Activated CD4-positive, alpha-beta T cell treated with anti-CD3 and anti-CD28 coated beads, Interleukin-2, amount 10 ng/mL, durations not matched to agents 24 days and 14 days (primary cell): ENCODE measurements around the gene AOAH. TPM values are rescaled to one million over a fixed set of nuclear protein-coding genes. Genes with fewer than 3 reads are reported as not detected.

Experiments used
- DNase-seq: peaks from one replicate; pipeline ENCODE4 v3.0.0; 2022
- H3K27ac Mint-ChIP-seq: one replicate; pipeline ENCODE4 v1.8.0; 2022; ENCODE audit warnings: mild to moderate bottlenecking, mixed read lengths
- H3K27me3 Mint-ChIP-seq: one replicate; pipeline ENCODE4 v1.8.0; 2022; ENCODE audit warnings: mixed read lengths
- H3K36me3 Mint-ChIP-seq: one replicate; pipeline ENCODE4 v1.8.0; 2022; ENCODE audit warnings: low read depth, mild to moderate bottlenecking, mixed read lengths
- H3K4me1 Mint-ChIP-seq: one replicate; pipeline ENCODE4 v1.8.0; 2021; ENCODE audit warnings: mixed read lengths
- H3K4me3 Mint-ChIP-seq: one replicate; pipeline ENCODE4 v1.8.0; 2022; ENCODE audit warnings: mild to moderate bottlenecking, moderate library complexity, mixed read lengths
- H3K9me3 Mint-ChIP-seq: one replicate; pipeline ENCODE4 v1.8.0; 2021; ENCODE audit warnings: mixed read lengths
- intact Hi-C: fragments of 100-400 bp; cut with micrococcal nuclease; formaldehyde crosslinking; loops from one replicate; pipeline ENCODE4 v1.15.1; 2023
- total RNA-seq: library from RNA; stranded (reverse); gene quantifications from 2 replicates; pipeline ENCODE4 v1.2.3, GENCODE V29; 2022

AOAH gene
- total RNA-seq, 1 donor from 2014 or later, result 17.8 TPM

DNA sequence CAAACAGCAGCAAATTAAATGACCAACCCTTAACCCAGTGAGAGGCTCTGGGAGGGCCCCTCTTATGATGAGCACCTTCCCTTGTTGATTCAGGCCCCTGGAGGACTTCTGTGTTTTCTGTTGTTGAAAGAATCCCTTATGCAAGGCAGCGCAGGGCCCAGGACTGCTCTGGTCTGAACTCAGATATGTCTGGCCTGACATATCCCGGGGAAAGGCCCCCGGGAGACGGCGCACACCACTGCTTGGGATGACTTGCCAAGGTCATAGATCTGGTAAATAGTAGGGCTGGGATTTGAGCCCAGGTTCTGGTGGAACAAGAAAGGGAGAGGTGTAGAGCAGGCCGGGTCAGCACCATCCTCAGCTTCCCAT, 124.0 kb downstream of the AOAH start:
- no peak overlapping the region for H3K4me3 Mint-ChIP-seq
- intact Hi-C loops, result loop anchor here (2.0 to 10.0 kb wide), 5 partner anchors 17 to 585 kb away; no protein-coding TSS in a partner anchor
- H3K9me3 Mint-ChIP-seq, result no peaks in the 10 kb centered on the region
- H3K27ac Mint-ChIP-seq, result no peak overlapping the region
- no peak for DNase-seq
- peaks cover 58% of the 10 kb centered on the region for H3K4me1 Mint-ChIP-seq
- peaks cover 16% of the 10 kb centered on the region for H3K36me3 Mint-ChIP-seq
- H3K27me3 Mint-ChIP-seq, result no peaks in the 10 kb centered on the region

DNA sequence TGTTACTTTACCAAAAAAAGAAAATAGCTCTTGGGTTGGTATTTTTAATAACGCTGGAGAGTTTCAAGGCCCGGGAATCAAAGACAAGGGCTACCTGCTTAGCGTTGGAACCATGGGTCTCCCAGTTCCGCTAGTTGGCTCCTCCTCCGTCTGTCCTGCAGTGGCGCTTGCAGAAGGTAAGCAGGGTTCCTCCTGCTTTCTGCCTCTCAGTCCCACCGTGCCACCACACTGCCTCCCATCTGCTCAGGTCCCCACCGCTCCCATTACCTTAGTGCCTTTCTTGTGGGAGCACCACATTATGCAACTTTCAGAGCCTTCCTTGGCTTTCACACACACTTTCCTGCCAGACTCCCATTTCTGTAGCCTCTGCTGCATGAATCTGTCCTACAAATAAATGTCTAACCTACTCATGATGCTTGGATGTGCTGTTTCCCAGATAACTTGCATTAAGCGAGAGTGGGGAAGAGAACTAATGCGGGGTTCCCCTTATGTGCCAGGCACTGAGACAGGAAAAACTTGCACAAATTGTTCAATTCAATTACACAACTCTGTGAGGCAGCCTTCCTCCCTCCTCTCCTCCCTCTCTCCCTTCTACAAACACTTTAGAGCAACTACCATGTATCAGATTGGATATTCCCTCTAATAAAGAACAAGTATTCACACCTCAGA, 124.5 kb downstream of the AOAH start:
- Mint-ChIP-seq H3K4me3 (no peak overlapping the region), H3K27me3 (no peaks in the 10 kb centered on the region), H3K4me1 (peaks cover 56% of the 10 kb centered on the region), H3K9me3 (no peaks in the 10 kb centered on the region), H3K36me3 (peaks cover 19% of the 10 kb centered on the region), H3K27ac (no peak overlapping the region)
- intact Hi-C loops, result loop anchor here (2.0 to 10.0 kb wide), 5 partner anchors 17 to 585 kb away; no protein-coding TSS in a partner anchor
- DNase-seq, result no peak

DNA sequence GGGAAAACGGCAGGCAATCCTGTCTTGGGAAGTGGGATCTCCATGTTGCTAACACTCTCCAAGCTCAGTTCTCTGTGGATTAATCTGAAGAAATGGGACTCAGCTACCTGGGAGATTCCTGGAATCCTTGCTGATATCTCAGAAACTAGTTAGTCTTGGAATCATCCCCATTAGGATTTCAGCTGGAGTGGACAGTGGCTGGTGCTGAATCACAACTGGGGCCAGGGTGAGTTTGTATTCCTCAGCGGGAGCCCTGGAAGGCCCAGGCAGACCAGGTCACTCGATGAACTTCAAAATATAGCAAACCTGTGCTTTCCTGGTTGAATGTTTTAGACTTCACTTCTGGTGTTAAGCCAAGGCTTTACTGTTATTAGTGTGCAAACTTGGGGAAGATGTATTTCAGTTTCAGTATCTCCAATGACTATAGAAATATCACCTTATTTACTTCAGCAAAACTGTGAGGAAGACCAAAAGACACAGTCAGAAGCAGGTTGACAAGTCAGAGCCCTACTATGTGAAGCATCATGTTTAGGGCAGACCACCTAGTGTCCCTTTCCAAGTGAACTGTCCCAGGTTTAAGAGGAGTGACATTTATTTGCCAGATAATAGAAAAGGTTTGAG, 126.1 kb downstream of the AOAH start:
- no peak overlapping the region for H3K4me3 Mint-ChIP-seq
- no peaks in the 10 kb centered on the region for H3K9me3 Mint-ChIP-seq
- intact Hi-C loops, result no loop called here
- H3K27ac Mint-ChIP-seq, result peak overlapping the region; percentile 29
- no peak for DNase-seq
- H3K4me1 Mint-ChIP-seq, result peaks cover 52% of the 10 kb centered on the region
- no peaks in the 10 kb centered on the region for H3K27me3 Mint-ChIP-seq
- H3K36me3 Mint-ChIP-seq, result peaks cover 31% of the 10 kb centered on the region

DNA sequence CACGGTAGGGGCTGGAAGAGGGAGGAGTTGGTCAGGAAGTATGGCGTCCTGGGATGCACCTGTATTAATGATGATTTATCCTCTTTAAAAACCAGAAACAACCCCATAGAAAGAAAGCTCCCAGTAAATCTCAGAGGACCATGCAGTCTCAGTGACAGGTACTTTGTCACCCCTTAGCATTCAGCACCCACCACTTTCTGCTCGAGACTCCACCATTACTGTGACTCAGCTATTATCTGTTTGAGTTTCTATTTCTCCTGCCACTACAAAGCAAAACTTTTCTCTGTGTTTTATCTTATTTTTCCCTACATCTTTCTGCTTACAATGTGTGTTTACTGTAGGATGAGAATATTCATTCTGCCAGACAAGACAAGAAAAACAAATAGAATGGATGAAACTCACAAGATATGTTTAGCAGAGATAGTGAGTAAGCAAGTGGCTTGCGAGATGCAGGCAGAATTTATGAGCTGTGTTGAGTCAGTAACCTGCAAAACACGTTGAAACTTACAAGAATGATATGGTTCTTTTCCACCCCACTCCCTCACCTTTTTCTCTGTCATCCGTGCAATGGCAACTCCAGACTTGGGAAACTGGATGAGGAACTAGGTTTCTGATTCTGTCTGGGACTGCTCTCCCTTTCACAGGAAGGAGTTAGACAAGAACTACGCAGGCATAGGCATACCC, 127.1 kb downstream of the AOAH start:
- intact Hi-C loops, result no loop called here
- peaks cover 39% of the 10 kb centered on the region for H3K36me3 Mint-ChIP-seq
- H3K9me3 Mint-ChIP-seq, result no peaks in the 10 kb centered on the region
- no peak overlapping the region for H3K4me3 Mint-ChIP-seq
- H3K27ac Mint-ChIP-seq, result no peak overlapping the region
- no peak for DNase-seq
- peaks cover 42% of the 10 kb centered on the region for H3K4me1 Mint-ChIP-seq
- no peaks in the 10 kb centered on the region for H3K27me3 Mint-ChIP-seq

DNA sequence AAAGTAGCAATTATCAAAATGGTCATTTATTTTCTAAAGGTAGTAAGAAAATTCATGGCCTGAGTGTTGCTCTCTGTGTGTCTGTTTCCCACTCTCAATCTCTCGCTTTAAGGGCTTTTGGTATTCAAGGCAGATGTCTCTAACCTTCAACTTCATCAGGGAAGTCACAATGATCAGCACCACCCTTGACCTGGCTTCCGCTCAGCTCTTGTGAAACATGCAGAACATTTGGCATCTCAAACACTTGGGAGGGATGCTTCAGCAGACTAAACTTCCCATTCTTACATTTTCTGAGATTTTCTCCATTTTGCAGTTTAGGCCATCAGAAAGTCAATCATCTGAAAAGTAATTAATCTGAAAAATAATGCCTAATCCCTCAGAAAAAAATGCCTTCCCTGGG, 129.8 kb downstream of the AOAH start:
- H3K27ac Mint-ChIP-seq, result no peak overlapping the region
- H3K9me3 Mint-ChIP-seq, result no peaks in the 10 kb centered on the region
- no peak for DNase-seq
- peaks cover 39% of the 10 kb centered on the region for H3K36me3 Mint-ChIP-seq
- H3K27me3 Mint-ChIP-seq, result no peaks in the 10 kb centered on the region
- peaks cover 18% of the 10 kb centered on the region for H3K4me1 Mint-ChIP-seq
- intact Hi-C loops, result no loop called here
- H3K4me3 Mint-ChIP-seq, result no peak overlapping the region

DNA sequence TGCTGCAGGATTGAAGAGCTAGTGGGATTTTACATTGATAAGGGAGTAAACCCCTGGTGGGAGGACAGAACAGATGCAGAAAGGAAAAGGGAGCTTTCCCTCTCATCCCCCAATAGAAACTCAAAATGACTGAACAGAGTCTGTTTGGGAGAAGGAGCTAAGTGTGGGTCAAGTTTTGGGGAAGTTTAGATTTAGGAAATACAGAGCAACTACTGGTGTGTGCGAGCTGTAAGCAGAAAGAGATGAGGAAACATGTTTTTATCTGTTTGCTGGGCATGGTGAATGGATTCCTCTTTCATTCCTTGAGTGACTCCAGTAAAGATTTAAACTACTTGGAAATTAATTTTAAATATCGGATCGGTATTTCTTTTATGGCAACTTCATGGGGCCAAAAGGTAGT, 132.7 kb downstream of the AOAH start:
- DNase-seq, result no peak
- Mint-ChIP-seq H3K36me3 (peaks cover 37% of the 10 kb centered on the region), H3K27ac (no peak overlapping the region), H3K4me3 (no peak overlapping the region), H3K27me3 (no peaks in the 10 kb centered on the region), H3K4me1 (no peaks in the 10 kb centered on the region), H3K9me3 (no peaks in the 10 kb centered on the region)
- intact Hi-C loops, result no loop called here

DNA sequence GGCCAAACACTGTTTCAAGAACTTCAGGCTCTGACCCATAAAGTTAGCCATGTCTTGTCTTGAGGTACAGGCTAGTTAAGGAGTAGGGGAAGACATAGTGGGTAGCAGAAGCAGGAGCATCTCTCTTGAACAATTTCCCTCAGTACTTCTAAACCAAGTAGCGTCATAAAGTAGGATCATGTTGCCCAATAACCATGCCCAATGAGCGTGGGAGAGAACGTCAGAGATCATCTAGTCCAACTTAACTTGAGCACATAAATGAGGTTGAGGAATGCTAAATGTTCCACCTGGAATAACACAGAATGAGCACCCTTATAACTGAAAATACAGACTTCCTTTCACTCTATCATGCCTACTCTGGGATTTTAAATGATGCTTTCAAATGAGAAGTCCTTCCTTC, 134.9 kb downstream of the AOAH start:
- Mint-ChIP-seq H3K27ac (no peak overlapping the region), H3K36me3 (peaks cover 40% of the 10 kb centered on the region), H3K9me3 (no peaks in the 10 kb centered on the region), H3K27me3 (no peaks in the 10 kb centered on the region), H3K4me1 (no peaks in the 10 kb centered on the region), H3K4me3 (no peak overlapping the region)
- intact Hi-C loops, result no loop called here
- DNase-seq, result no peak

DNA sequence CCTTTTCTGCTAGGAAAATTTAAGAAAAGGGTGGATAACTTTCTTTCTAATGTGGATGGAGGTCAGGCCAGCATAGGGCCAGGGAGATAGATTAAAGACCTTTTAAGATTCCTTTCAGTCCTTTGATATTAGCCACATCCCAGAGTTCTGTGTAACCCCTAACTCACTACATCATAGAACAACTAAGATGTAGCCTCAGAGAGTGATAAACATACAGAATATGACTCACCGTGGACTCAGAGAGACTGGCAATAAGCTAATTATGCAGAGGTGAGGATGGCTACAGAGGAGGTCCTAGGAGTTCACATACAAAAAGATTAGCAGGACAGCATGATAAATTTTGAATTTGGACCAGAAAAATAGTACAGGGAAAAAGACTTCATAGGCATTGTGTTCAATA, 141.0 kb downstream of the AOAH start:
- DNase-seq, result no peak
- no peaks in the 10 kb centered on the region for H3K27me3 Mint-ChIP-seq
- peaks cover 7% of the 10 kb centered on the region for H3K4me1 Mint-ChIP-seq
- peaks cover 33% of the 10 kb centered on the region for H3K36me3 Mint-ChIP-seq
- intact Hi-C loops, result loop anchor here (2.0 kb wide), 1 partner anchor 17 kb away; no protein-coding TSS in a partner anchor
- no peak overlapping the region for H3K4me3 Mint-ChIP-seq
- peaks cover 14% of the 10 kb centered on the region for H3K9me3 Mint-ChIP-seq
- H3K27ac Mint-ChIP-seq, result no peak overlapping the region

DNA sequence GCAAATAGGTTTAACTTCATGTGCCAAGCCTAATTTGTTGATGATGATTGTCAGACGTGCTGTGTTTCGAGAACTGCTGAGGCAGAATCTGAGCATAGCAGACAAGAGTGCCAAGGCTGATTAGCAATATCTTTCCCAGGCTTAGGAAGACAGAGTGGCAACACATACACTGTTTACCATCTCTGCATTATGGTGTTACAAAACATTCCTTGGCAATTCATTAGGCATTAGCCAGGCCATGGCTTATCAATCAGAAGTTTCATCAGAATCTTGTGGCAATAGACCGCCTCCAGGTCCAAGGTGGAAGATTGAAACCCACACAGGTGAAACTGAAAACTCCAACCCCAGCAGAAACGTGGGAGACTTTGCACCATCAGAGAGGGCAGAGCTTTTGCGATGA, 148.5 kb downstream of the AOAH start:
- peaks cover 8% of the 10 kb centered on the region for H3K4me1 Mint-ChIP-seq
- intact Hi-C loops, result no loop called here
- H3K9me3 Mint-ChIP-seq, result peaks cover 10% of the 10 kb centered on the region
- H3K4me3 Mint-ChIP-seq, result no peak overlapping the region
- no peak for DNase-seq
- peaks cover 37% of the 10 kb centered on the region for H3K36me3 Mint-ChIP-seq
- no peak overlapping the region for H3K27ac Mint-ChIP-seq
- H3K27me3 Mint-ChIP-seq, result no peaks in the 10 kb centered on the region

DNA sequence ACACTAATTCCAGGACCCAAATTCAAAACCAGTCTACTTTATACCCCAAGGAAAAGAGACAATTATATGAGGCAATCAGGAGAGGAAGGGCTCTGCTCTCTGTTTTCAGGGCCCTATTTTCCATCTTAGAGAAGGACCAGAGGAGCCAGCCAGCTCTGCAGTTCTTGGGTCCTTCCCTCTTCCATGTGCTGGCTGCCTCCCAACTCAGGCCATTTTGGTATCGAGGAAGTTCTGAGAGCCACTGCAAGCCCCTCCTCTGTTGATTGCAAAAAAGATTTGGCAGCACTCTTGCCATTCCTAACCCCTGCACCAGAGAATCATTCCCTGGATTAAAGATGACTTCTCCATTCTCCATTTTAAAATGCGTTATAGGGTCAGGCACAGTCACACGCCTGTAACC, 151.2 kb downstream of the AOAH start:
- Mint-ChIP-seq H3K9me3 (no peaks in the 10 kb centered on the region), H3K27ac (no peak overlapping the region), H3K36me3 (peaks cover 26% of the 10 kb centered on the region), H3K27me3 (no peaks in the 10 kb centered on the region), H3K4me1 (peaks cover 18% of the 10 kb centered on the region), H3K4me3 (no peak overlapping the region)
- intact Hi-C loops, result no loop called here
- DNase-seq, result no peak

DNA sequence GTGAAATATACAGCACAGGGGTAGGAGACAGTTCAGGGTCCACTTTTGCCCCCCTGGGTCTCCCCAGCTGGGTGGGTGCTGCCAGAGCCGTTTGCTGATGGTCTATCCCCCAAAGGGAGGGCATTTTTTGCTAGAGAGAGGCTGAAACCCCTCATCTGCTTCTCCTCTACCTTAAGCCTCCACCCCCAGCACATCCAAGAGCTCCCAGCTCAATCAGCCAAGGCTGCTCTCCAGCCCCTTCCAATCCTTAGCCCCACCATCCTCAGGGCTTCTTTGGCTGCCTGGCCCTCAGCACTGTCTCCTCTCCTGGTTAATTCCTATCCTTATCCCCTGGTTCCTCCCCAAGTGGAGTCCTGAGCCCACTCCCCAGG, 153.1 kb downstream of the AOAH start:
- no peak for DNase-seq
- Mint-ChIP-seq H3K4me3 (no peak overlapping the region), H3K9me3 (no peaks in the 10 kb centered on the region), H3K27ac (no peak overlapping the region), H3K4me1 (peaks cover 18% of the 10 kb centered on the region), H3K27me3 (no peaks in the 10 kb centered on the region), H3K36me3 (peaks cover 18% of the 10 kb centered on the region)
- intact Hi-C loops, result no loop called here

DNA sequence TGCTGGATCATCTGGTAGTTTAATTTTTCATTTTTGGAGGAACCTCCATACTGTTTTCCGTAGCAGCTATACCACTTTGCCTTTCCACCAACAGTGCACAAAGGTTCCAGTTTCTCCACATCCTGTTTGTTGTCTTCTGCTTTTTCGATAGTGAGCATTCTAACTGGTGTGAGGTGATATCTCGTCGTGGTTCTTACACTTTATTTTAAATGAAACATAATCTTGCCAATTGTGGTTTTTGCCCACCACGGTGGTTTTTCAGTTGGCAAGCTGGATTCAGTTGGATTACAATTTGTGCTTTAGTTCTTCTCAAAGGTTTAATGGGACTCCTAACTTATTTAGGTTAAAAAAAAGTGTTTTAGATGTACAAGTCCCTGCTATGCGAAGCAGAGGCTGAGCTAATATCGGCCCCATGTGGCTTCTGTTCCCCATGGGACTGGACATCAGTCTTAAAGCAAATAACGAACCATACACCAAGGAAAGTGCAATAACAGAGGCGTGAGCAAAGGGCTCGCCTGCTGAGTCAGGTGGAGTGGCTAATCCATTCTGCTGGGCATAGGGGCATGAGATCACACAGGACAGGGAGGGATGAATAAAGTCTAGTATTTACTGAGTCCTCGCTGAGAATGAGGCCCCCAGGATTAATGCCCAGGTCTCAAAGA, 153.6 kb downstream of the AOAH start:
- Mint-ChIP-seq H3K27ac (no peak overlapping the region), H3K4me3 (no peak overlapping the region), H3K4me1 (peaks cover 16% of the 10 kb centered on the region), H3K27me3 (no peaks in the 10 kb centered on the region), H3K9me3 (no peaks in the 10 kb centered on the region), H3K36me3 (peaks cover 13% of the 10 kb centered on the region)
- DNase-seq, result no peak
- intact Hi-C loops, result no loop called here

DNA sequence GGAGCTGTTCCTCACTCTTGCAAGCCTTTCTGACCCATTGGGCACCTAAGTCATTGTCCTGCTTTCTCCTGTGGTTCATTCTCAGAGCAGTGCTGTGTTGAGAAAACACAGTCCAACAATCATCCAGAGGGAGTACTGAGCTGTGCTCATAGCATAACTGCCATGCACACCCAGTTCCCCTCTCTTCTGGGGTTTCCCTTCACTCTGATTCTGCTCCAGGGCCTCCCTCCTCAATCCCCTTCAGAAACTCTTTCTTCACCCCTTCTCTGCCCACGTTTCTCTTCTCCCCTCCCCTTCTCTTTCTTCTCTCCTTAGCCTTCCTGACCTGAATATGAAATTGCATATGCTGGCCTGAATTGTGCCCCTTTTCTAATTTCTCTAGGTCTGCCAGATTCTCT, 155.8 kb downstream of the AOAH start:
- DNase-seq, result no peak
- H3K9me3 Mint-ChIP-seq, result no peaks in the 10 kb centered on the region
- no peak overlapping the region for H3K4me3 Mint-ChIP-seq
- H3K36me3 Mint-ChIP-seq, result peaks cover 3% of the 10 kb centered on the region
- intact Hi-C loops, result no loop called here
- peak overlapping the region; percentile 16 for H3K27ac Mint-ChIP-seq
- no peaks in the 10 kb centered on the region for H3K27me3 Mint-ChIP-seq
- H3K4me1 Mint-ChIP-seq, result peaks cover 19% of the 10 kb centered on the region
